Anterior cingulate cortex (tissue), 58 donors: ENCODE data around the gene SDR42E2.
"Not testable (repeated sequence)": the region's sequence is repeated elsewhere in the genome, so short reads cannot be mapped to it uniquely, and the experiment has no call there.

Experiments
- DNase-seq, 58 donors: peaks; one replicate each; lab custom pipeline; 2025; lab: John Stamatoyannopoulos, UW

Gene SDR42E2

DNA sequence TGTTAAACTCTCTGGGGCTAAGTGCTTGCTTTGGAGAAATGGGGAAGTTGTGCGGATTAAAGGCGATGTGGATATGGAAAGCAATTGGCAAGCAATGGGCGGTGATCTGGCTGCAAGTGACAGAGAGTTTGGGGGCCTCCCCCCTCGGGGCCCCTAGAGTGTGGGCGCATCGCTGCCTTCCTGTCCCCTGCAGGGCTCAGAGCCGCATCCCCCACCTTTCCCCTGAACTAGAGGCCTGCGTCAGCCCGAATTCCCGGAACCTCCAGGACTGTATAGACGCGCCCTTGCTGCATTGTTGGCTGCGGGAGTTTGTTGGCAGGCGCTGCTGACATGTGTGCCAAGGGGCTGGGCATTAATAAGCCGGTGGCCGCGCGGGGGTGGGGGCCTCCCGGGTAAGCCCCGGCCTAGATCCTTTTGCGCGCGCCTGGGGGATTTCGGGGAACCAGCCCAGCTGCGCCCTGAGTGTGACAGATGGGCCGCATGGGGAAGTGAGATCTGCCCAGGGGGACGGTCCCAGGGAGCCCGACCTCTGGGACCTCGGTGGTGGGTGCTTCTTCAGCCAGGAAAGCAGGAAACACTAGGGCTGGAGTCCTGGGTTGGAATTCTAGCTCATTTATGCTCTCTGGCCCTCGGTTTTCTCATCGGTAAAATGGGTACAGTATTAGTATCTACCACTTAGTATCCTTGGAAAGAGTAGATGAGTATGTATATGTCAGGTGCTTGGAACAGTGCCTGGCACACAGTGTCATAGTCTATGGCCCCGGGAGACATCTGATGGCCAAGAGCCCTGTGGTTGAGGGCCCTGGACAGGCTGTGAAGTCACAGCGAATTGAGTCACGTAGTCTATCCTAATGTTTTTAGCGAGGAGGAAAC is 44.8 kb downstream of the SDR42E2 start:
- DNase-seq, result peak in 54 of 58 donors; percentile 25 to 88 (median 60)

DNA sequence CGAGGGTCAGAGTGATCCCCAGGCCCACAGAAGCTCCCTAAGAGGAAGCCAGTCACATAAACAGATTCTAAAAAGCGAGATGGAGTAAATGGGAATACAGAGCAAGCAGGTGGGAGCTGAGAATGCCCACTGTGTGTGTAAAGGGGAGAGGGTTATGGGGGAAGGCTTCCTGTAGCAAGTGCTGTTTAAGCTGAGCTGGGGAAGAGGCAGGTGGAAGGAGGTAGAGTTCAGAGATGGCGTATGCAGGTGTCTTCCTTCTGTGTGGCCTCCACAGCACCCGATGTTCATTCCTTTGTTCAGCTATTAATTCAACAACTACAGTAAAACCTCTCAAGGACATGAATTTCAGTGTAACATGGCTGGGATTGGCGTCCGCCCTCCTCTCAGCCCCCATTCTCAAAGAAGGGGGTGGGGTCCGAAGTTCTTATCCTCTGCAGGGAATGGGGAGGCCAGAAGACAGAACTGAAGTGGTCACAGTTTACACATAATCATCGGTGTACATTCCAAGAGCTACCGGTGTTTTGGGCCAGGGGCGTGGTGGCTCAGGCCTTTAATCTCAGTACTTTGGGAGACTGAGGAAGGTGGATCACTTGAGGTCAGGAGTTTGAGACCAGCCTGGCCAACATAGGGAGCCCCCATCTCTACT is 45.5 kb downstream of the SDR42E2 start:
- no peak for DNase-seq

DNA sequence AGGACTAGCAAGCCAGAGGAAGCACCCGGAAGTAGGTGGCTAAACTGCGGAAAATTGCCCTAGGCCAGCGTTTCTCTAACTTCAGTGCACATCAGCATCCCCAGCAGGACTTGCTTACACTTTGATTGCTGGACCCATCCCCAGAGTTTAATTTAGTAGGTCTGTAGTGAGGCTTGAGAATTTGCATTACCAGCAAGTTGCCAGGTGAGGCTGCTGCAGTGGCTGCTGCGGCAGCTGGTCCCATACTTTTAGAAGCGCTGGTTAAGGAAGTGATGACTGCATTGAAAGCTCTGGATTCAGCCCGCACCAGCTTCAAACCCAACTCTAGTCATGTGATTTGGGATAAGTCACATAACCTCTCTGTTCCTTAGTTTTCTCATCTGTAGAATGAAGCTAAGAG is 48.0 kb downstream of the SDR42E2 start:
- no peak for DNase-seq

- DNase-seq, result no peak
These were observed 48.5 kb downstream of the SDR42E2 start for GRCh38 chr16:22210854-22211253.

- DNase-seq, result no peak
These were observed 50.9 kb downstream of the SDR42E2 start for GRCh38 chr16:22213236-22213635.

GRCh38 chr16:22213801-22214200 is 51.5 kb downstream of the SDR42E2 start:
- no peak for DNase-seq

DNA sequence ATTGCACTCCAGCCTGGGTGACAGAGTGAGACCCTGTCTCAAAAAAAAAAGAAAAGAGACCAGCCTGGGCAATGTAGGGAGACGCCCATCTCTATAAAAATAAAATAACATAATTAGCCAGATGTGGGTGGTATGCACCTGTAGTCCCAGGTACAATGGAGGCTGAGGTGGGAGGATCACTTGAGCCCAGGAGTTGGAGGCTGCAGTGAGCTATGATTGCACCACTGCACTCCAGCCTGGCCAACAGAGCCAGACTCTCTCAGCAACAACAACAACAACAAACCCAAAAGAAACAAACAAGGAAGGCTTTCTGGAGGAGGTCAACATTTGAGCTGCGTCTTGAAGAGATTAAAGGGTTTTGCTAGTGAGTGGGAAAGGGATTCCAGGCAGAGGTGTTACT is 52.1 kb downstream of the SDR42E2 start:
- DNase-seq, result no peak

DNA sequence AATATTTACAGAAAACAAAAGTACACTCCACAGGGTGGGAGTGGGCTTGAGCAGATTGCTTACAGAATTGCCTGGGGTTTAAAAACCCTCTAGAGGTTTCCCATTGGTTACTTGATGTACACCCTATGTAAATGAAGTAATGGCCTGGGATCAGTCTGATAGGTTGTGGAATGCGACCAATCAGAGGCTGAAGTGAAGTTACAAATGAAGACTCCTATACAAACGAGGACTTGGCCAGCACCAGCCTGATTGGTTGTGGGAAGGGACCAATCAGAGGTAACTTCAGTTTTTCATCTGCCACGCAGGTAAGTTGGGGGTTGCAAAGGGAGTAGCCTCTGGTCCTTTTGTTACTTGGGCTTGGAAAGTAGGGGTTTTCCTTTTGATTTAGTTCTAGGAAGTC is 52.6 kb downstream of the SDR42E2 start:
- DNase-seq, result no peak

DNA sequence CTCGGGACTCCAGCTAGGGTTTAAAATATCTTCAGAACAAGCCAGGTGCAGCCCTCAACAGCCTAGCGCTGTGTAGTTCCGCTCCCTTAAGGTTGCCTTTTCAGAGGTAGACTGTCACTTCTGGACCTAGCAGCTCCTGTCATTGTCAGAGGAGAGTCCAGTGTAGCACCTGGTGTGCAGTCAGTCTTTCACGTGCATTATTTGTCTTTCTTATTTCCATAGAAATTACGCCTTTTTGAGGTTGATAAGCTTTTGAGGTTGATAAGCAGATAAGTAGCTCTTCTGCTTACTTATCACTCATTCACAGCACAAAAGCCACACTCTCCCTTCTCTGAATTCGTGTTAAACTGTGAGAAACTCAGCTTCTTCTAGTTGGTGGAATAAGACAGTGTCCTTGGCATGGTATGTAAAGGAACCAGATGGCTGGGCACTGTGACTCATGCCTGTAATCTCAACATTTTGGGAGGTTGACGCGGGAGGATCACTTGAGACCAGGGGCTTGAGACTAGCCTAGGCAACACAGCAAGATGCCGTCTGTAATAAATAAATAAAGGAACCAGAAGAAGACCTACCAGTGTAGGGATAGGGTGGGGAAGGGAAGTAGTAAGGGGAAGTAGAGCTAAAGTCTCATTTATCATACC is 54.0 kb downstream of the SDR42E2 start:
- peak in 17 of 58 donors; percentile 4 to 72 (median 30) for DNase-seq

- DNase-seq, result not testable (repeated sequence)
These were observed 54.5 kb downstream of the SDR42E2 start for GRCh38 chr16:22216832-22217225.

GRCh38 chr16:22217890-22218730 is 55.8 kb downstream of the SDR42E2 start:
- no peak for DNase-seq

DNA sequence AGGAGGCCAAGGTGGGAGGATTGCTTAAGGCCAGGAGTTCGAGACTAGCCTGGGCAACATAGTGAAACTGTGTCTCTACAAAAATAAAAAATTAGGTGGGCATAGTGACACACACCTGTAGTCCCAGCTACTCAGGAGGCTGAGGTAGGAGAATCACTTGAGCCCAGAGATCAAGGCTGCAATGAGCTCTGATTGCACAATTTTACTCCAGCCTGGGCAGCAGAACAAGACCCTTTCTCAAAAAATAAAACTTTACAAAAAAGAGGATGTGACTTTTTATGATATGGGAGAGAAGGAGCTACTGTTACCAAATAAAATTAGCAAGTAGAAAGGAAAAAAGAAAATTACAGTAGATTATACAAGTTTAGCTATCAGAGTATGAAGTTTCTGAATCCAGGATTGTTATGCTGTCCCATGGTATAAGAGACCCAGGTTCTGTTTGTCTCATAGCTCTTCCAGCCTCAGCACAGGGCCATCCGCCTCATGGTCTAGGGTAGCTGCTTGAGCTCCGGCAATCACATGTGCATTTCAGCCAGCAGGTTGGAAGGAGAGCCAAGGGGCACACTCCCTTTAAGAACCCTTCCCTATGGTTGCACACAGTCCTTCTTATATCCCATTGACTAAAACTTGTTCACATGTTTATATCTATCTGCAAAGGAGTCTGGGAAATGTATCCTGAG is 57.2 kb downstream of the SDR42E2 start:
- DNase-seq, result no peak

DNA sequence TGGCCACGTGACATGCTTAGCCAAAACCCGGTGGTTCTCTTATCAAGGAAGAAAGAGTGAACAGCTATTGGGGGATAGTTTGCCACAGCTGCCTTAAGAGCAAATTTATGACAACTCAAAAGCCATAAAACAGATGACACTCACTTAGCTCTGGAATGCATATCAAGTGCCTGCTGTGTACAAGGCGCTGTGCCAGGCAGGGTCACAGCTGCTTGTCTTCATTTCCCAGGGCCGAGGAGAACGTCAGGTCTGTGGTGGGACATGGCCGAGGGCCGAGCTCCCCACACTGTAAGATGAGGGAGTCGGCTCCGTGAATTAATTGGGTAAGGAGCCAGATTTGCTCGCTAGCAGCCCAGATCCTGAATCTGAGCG is 57.7 kb downstream of the SDR42E2 start:
- DNase-seq, result peak in 1 of 58 donors; percentile 7

DNA sequence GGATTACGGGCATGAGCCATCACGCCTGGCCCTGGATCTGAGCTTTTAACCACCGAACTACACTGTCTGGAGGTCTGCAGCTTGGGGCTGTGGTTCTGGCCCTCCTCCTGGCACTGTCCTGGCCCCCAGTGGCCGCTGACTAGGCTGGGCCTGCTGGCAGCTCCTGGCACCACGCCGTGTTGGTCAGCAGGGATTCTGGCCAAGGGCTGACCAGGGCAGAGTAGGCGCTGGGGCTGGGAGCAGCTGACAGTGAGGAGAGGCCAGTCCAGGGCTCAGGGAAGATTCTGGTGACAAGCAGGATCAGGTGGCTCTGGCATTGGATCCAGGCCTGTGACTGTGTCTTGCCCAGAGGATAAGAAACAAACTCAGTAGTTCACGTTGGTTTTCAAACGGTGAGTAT is 58.4 kb downstream of the SDR42E2 start:
- DNase-seq, result peak in 55 of 58 donors; percentile 6 to 88 (median 56)

DNA sequence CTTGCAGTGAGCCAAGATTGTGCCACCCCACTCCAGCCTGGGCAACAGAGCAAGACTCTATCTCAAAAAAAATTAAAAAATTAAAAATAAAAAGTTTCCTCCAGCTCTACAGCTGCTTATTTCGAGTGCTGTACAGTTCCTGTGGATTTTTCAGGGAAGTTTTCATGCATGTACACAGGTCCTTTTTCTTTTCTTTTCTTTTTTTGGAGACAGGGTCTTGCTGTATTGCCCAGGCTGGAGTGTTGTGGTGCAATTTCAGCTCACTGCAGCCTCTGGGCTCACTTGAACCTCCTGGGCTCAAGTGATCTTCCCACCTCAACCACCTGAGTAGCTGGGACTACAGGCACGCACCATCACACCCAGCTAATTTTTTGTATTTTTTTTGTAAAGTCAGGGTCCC is 59.7 kb downstream of the SDR42E2 start:
- DNase-seq, result no peak

GRCh38 chr16:22222998-22223397 is 60.7 kb downstream of the SDR42E2 start:
- no peak for DNase-seq

GRCh38 chr16:22225060-22225459 is 62.8 kb downstream of the SDR42E2 start:
- peak in 56 of 58 donors; percentile 2 to 87 (median 45) for DNase-seq

DNA sequence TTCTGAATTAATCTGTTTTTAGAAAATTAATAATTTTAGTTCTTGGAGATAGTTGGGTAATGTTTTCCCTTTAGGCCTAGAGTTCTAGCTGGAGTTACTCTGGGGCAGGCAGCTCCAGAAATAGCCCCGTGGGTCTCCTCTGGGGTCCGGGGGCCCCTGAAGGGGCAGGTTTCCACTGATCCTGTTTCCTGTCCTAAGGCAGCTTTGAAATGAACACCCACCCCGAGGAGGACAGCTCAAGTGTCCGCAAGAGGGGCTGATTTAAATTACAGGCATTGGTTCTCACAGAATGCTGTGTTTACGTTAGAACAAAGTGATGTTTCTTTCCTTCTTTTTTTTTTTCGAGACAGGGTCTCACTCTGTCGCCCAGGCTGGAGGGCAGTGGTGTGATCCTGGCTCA is 67.6 kb downstream of the SDR42E2 start:
- no peak for DNase-seq

GRCh38 chr16:22232277-22233036 is 70.2 kb downstream of the SDR42E2 start:
- DNase-seq, result no peak
